Activated naive CD4-positive, alpha-beta T cell treated with anti-CD3 and anti-CD28 coated beads, Interleukin-2, amount 10 ng/mL, durations not matched to agents 7 days and 5 days (primary cell): ENCODE measurements around the gene SLC1A2.

Experiments
- CTCF ChIA-PET: fragments of 350-600 bp; sonication (Branson Sonifier 250); formaldehyde crosslinking; loops from one replicate; lab custom pipeline; 2021; ENCODE audit warnings: antibody characterized with exemption; lab: Charles Lee
- DNase-seq: peaks from one replicate; pipeline ENCODE4 v3.0.0-alpha.2; 2020
- H3K27ac Mint-ChIP-seq: one replicate; pipeline ENCODE4 v1.8.0; 2021; ENCODE audit warnings: mild to moderate bottlenecking, moderate library complexity, mixed read lengths
- H3K27me3 Mint-ChIP-seq: one replicate; pipeline ENCODE4 v1.8.0; 2021; ENCODE audit warnings: mild to moderate bottlenecking, mixed read lengths
- H3K36me3 Mint-ChIP-seq: one replicate; pipeline ENCODE4 v1.8.0; 2021; ENCODE audit warnings: mixed read lengths
- H3K4me1 Mint-ChIP-seq: one replicate; pipeline ENCODE4 v1.8.0; 2021; ENCODE audit warnings: mixed read lengths
- H3K4me3 Mint-ChIP-seq: one replicate; pipeline ENCODE4 v1.8.0; 2021; ENCODE audit warnings: mild to moderate bottlenecking, moderate library complexity, mixed read lengths
- H3K9me3 Mint-ChIP-seq: one replicate; pipeline ENCODE4 v1.8.0; 2021; ENCODE audit warnings: mixed read lengths

Gene SLC1A2

GRCh38 chr11:35360055-35360530 is 59.3 kb downstream of the SLC1A2 start:
- H3K27me3 Mint-ChIP-seq, result peaks cover 18% of the 10 kb centered on the region
- CTCF ChIA-PET, result interaction anchor here (1.0 kb wide), 1 partner anchor 57 kb away, joined by 3 read pairs; no protein-coding TSS in a partner anchor

DNA sequence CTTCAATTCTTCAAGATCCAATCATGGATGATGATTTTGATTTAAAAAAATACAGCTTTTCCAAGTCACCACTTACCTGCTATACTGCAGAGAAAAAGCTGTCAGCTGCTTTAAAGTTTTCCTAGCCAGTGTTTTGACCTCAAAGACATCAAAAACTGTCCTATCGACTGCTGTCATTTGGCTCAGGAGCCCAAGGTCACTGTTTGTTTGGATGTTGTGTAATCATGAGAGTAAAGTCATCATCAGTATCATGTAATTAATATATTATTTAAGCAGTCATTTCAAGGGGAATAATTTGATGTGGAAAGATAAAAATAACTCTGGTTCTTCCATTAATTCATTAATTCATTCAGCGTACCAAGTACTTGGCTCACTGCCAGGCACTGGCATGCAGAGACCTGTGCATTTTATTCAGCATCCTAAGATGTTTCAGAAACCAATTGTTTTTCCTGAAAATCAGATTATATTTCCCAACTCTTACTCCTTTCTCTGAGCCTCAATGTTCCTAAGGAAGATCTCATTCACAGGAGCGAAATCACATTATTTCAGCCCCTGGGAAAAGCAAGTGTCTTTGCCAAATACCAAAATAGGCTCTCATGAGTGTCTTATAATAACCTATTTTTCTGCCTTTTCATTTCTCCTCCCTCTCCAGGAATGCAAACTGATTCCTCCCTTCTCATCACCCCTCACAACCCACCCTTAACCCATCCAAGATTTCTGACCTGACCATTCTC is 59.9 kb downstream of the SLC1A2 start:
- no peaks in the 10 kb centered on the region for H3K36me3 Mint-ChIP-seq
- H3K9me3 Mint-ChIP-seq, result no peaks in the 10 kb centered on the region
- DNase-seq, result no peak
- H3K27ac Mint-ChIP-seq, result no peak overlapping the region
- H3K27me3 Mint-ChIP-seq, result peaks cover 18% of the 10 kb centered on the region
- H3K4me1 Mint-ChIP-seq, result peaks cover 16% of the 10 kb centered on the region
- H3K4me3 Mint-ChIP-seq, result no peak overlapping the region
- CTCF ChIA-PET, result no interaction called here

More at GRCh38 chr11:35360055-35360530, 59.3 kb downstream of the SLC1A2 start:
- DNase-seq, result no peak
- no peak overlapping the region for H3K27ac Mint-ChIP-seq
- H3K36me3 Mint-ChIP-seq, result no peaks in the 10 kb centered on the region
- H3K9me3 Mint-ChIP-seq, result no peaks in the 10 kb centered on the region
- H3K4me1 Mint-ChIP-seq, result peaks cover 10% of the 10 kb centered on the region
- no peak overlapping the region for H3K4me3 Mint-ChIP-seq

DNA sequence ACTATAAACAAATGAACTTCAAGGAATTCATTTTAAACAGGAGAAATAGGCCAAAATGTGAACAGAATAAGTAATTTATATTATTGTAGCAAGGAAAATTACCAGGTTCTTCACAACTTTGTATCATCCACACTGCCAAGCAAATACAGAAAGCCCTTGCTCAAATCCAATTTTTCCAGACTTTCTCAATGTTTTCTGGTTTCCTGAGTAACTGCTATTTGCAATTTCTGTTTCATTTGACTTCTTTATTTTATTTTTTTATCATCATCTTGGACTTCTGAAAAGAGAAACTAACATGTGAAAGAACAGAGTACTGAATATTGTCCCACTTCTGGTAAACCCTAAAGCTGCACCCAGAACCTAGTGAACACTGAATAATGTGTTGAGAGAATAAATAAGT is 61.0 kb downstream of the SLC1A2 start:
- Mint-ChIP-seq H3K27ac (no peak overlapping the region), H3K9me3 (no peaks in the 10 kb centered on the region), H3K36me3 (no peaks in the 10 kb centered on the region), H3K4me3 (no peak overlapping the region), H3K4me1 (peaks cover 16% of the 10 kb centered on the region), H3K27me3 (peaks cover 10% of the 10 kb centered on the region)
- DNase-seq, result no peak
- CTCF ChIA-PET, result no interaction called here

DNA sequence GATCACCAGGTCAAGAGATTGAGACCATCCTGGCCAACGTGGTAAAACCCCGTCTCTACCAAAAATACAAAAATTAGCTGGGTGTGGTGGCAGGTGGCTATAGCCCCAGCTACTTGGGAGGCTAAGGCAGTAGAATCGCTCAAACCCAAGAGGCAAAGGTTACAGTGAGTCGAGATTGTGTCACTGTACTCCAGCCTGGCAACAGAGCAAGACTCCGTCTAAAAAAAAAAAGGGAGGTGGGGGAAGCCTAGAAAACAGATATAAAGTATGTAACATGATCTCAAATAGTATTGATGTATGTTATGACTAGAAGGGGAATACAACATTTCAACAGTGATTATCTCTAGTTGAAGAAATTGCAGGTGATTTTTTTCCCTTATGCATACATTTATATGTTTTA is 61.4 kb downstream of the SLC1A2 start:
- no peak for DNase-seq
- Mint-ChIP-seq H3K4me1 (peaks cover 15% of the 10 kb centered on the region), H3K4me3 (no peak overlapping the region), H3K36me3 (no peaks in the 10 kb centered on the region), H3K9me3 (no peaks in the 10 kb centered on the region), H3K27ac (no peak overlapping the region), H3K27me3 (peaks cover 6% of the 10 kb centered on the region)
- CTCF ChIA-PET, result no interaction called here

DNA sequence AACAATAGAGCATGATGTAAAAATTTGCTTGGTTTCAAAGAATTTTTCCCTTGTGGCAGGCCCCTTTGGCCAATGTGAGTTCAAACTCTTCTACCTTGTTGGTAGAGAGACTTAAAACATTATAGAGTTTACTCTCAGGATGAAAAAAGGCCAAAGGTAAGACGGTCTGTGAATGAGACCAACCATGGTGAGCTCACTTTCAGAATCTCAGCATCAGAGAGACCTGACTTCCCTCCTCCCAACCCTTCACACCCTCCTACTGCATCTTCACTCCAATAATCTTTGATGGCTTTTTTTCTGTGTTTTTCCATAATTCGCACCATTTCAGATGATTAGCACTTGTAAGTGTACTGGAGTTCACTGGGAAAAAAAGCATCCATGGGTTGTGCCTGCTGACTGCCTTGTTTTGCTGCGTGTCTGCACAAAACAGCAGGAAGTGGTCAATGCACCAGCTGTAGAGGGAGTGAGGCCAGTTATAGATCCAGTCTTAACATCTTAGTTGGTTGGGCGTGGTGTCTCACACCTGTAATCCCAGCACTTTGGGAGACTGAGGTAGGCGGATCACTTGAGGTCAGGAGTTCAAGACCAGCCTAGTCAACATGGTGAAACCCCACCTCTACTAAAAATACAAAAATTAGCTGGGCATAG is 64.1 kb downstream of the SLC1A2 start:
- H3K27ac Mint-ChIP-seq, result no peak overlapping the region
- H3K4me1 Mint-ChIP-seq, result peaks cover 16% of the 10 kb centered on the region
- H3K27me3 Mint-ChIP-seq, result peaks cover 4% of the 10 kb centered on the region
- CTCF ChIA-PET, result interaction anchor here (1.1 kb wide), 1 partner anchor 16 kb away, joined by 4 read pairs; no protein-coding TSS in a partner anchor
- no peaks in the 10 kb centered on the region for H3K36me3 Mint-ChIP-seq
- DNase-seq, result no peak
- no peaks in the 10 kb centered on the region for H3K9me3 Mint-ChIP-seq
- no peak overlapping the region for H3K4me3 Mint-ChIP-seq

DNA sequence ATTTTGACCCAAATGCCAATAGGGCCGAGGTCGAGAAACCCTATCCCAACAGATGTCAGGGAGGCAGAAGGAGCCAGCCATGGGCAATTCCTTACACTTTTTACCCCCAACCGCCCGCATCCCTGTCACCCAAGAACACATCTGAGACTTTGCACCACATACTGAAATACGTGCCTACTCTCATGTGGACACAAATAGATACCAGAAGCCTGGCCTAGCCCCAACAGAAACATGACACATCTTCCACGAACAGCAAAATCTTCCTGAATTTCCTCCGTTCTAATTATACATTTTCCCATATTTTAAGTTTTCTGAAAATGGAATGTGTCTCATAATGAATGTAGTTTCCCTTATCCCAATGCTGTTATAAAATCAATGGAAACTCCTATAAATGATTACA is 64.7 kb downstream of the SLC1A2 start:
- Mint-ChIP-seq H3K9me3 (no peaks in the 10 kb centered on the region), H3K27me3 (peaks cover under 1% of the 10 kb centered on the region), H3K27ac (no peak overlapping the region), H3K4me1 (peaks cover 22% of the 10 kb centered on the region), H3K4me3 (no peak overlapping the region), H3K36me3 (no peaks in the 10 kb centered on the region)
- no peak for DNase-seq
- CTCF ChIA-PET, result no interaction called here

DNA sequence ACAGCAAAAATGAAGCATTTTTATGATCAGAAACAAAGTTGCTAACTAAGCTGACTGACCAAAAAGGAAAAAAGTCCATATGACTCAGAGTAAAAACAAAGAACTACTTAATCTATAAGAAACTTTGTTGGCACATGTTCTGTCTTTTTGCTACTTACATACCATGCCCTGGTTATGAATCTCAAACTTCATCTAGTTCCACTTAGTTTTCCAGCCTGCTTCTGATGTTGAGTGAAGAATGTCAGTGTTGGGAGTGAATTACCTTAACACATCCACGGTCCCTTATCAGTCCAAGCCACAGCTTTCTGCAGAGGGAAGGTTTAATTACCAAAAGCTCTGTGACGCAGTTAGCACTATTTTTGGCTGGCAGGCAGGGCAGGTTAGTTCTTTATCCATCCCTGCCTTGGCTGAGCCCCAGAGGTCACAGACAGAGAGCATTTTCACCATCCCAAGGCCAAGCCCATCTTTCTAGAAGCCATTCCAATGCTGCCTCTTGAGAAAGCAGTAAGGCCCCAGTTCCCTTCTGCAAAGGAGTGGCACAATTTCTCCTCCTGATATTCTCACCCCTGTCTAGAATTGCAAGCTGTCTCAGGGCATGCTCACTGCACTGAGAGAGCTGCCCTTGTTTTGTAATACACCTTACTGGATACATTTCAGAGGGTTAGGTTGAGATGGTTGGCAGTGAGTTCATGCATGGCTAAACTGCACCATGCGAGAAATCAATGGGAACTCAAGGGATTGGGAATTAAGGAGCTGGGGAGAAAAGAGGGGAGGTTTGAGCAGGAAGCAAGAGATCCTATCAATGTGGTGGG is 67.1 kb downstream of the SLC1A2 start:
- no peak overlapping the region for H3K4me3 Mint-ChIP-seq
- no peaks in the 10 kb centered on the region for H3K9me3 Mint-ChIP-seq
- peaks cover 3% of the 10 kb centered on the region for H3K36me3 Mint-ChIP-seq
- DNase-seq, result no peak
- CTCF ChIA-PET, result interaction anchor here (3.5 kb wide), 1 partner anchor 46 kb away, joined by 9 read pairs; no protein-coding TSS in a partner anchor
- H3K27ac Mint-ChIP-seq, result no peak overlapping the region
- H3K27me3 Mint-ChIP-seq, result no peaks in the 10 kb centered on the region
- peaks cover 36% of the 10 kb centered on the region for H3K4me1 Mint-ChIP-seq

DNA sequence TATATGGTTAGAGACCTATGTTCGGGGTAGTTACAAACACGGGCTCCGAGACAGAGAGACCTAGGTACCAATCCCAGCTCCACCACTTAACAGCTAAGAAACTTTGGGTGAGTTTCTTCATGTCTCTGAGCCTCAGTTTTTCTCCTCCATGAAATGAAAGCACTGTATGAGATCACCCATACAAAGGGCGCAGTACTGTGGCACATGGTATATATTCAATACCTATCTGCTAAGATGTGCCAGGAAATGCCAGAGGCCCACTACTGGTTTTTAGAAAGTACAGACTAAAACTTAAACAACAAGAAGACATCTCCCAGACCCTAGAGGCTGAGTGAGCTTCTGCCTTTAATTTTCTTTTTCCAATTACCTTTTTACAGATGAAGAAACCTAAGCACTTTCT is 69.5 kb downstream of the SLC1A2 start:
- H3K4me3 Mint-ChIP-seq, result no peak overlapping the region
- no peaks in the 10 kb centered on the region for H3K27me3 Mint-ChIP-seq
- no peak for DNase-seq
- peaks cover 39% of the 10 kb centered on the region for H3K4me1 Mint-ChIP-seq
- H3K36me3 Mint-ChIP-seq, result peaks cover 3% of the 10 kb centered on the region
- CTCF ChIA-PET, result interaction anchor here (0.8 to 3.5 kb wide), 3 partner anchors 18 to 44 kb away, joined by 3 to 9 read pairs (median 3); no protein-coding TSS in a partner anchor
- peaks cover 7% of the 10 kb centered on the region for H3K9me3 Mint-ChIP-seq
- H3K27ac Mint-ChIP-seq, result peak overlapping the region; percentile 22

DNA sequence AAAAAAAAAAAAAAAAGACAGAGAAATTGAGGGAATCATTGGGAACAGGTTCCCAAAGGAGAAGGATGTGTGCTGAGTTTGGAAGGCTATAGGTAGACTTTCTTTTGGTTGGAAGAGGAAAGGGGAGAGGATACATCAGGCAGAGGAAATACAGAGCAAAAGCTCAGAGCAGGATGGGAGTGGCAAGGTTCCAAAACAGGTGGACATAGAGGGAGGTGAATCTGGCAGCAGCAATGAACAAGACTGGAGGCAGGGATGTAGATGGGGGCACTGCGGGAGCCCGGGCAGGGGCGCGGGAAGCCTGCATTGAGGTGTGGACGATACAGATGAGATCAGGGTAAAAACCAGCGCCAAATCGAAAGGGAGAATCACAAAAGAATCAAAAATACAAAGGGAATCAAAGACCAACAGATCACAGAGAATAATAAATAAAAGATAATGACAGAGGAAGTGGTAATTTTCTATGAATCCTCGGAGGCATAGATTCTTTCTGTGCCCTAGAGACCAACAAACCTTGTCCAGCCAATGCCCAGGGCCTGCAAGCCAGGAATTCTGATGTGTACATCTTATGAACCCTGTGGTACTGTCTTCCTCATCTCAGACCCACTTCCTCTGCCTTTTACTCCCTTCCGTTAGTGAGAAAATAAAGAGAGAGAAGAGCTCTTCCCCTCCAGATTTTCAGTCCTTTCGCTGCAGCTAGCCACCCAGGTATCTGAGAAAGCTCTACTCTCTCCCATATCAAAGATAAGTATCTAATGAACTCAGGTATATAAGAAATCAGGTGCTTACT is 70.3 kb downstream of the SLC1A2 start:
- Mint-ChIP-seq H3K9me3 (peaks cover 7% of the 10 kb centered on the region), H3K27me3 (no peaks in the 10 kb centered on the region), H3K27ac (peak overlapping the region; percentile 78), H3K36me3 (peaks cover 3% of the 10 kb centered on the region), H3K4me1 (peaks cover 43% of the 10 kb centered on the region), H3K4me3 (peak overlapping the region; percentile 15)
- CTCF ChIA-PET, result interaction anchor here (0.8 to 3.5 kb wide), 3 partner anchors 18 to 43 kb away, joined by 3 to 9 read pairs (median 3); no protein-coding TSS in a partner anchor
- DNase-seq, result no peak

GRCh38 chr11:35347921-35348331 is 71.4 kb downstream of the SLC1A2 start:
- Mint-ChIP-seq H3K4me3 (no peak overlapping the region), H3K36me3 (peaks cover 5% of the 10 kb centered on the region), H3K4me1 (peaks cover 55% of the 10 kb centered on the region), H3K9me3 (peaks cover 9% of the 10 kb centered on the region), H3K27me3 (no peaks in the 10 kb centered on the region), H3K27ac (no peak overlapping the region)
- CTCF ChIA-PET, result no interaction called here
- DNase-seq, result no peak

GRCh38 chr11:35347173-35347878 is 72.0 kb downstream of the SLC1A2 start:
- peaks cover 61% of the 10 kb centered on the region for H3K4me1 Mint-ChIP-seq
- no peaks in the 10 kb centered on the region for H3K27me3 Mint-ChIP-seq
- H3K4me3 Mint-ChIP-seq, result no peak overlapping the region
- peaks cover 5% of the 10 kb centered on the region for H3K36me3 Mint-ChIP-seq
- CTCF ChIA-PET, result no interaction called here
- H3K27ac Mint-ChIP-seq, result no peak overlapping the region
- no peak for DNase-seq
- H3K9me3 Mint-ChIP-seq, result peaks cover 9% of the 10 kb centered on the region

DNA sequence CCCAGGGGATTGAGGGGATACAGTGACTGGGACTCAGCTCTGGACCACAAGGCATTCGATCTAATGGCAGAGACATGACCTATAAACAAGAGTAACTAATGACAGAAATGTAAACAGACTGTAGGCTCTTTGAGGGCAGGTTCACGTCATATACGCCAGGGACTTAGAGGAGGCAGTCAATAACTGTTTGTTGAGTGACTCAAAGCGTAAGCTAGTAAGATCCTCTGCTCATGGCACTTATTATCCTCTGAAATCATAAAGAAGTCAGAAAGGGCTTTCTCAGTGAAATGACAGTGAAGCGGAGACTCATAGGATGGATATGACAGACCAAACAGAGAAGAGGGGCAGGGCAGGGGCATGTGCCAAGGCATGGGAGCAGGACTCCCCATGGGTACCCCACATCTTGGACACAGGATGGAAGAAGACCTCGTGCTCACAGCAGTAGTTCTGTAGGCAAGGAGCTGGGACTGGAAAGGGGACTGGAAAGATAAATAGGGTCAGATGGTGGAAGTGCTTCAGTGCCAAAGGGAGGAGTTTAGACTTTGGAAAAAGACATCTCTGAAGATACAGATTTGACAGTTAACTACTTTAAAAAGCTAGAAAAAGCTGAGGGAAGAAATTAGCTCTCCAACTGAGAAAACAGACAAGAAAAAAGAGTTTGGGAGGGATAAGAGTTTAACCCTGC is 72.7 kb downstream of the SLC1A2 start:
- H3K36me3 Mint-ChIP-seq, result peaks cover 5% of the 10 kb centered on the region
- CTCF ChIA-PET, result no interaction called here
- H3K4me3 Mint-ChIP-seq, result no peak overlapping the region
- H3K27ac Mint-ChIP-seq, result no peak overlapping the region
- H3K4me1 Mint-ChIP-seq, result peaks cover 68% of the 10 kb centered on the region
- peaks cover 9% of the 10 kb centered on the region for H3K9me3 Mint-ChIP-seq
- no peaks in the 10 kb centered on the region for H3K27me3 Mint-ChIP-seq
- no peak for DNase-seq
